ENCODE results near the gene TMSB10. TPM values are rescaled to one million over a fixed set of nuclear protein-coding genes. Genes with fewer than 3 reads are reported as not detected.

Gene TMSB10
- total and polyA plus RNA-seq, 2 donors (not counting 1 experiment from before 2014, with no cell fraction given) = 885 to 5,410 TPM

GRCh38 chr2:84924173-84925106 is 19.0 kb downstream of the TMSB10 start:
- H3K9ac ChIP-seq (ENCODE audit: low read length) = no peak overlapping the region
- peaks cover 11% of the 10 kb centered on the region for H3K79me2 ChIP-seq (ENCODE audit: control insufficient read depth, insufficient read depth, low read length)
- H3K4me3 ChIP-seq (ENCODE audit: control extremely low read depth in 1 of 5, extremely low read depth in 1 of 5, insufficient read depth in 1 of 5, low read depth in 2 of 5, low read length in 4 of 5) = peak overlapping the region in 1 of 5 experiments; percentile 35
- no peaks in the 10 kb centered on the region for H3K36me3 ChIP-seq (replicated peaks in 1 of 2; ENCODE audit: control extremely low read depth in 1 of 2, control insufficient read depth in 1 of 2, extremely low read depth in 1 of 2, insufficient read depth in 2 of 2, low read length in 1 of 2)
- ChIA-PET POLR2A (interaction anchor here (0.5 to 6.8 kb wide), 5 partner anchors 15 to 637 kb away, joined by 3 to 129 read pairs (median 9); partner anchors contain the start of genes GGCX and TMSB10), CTCF (interaction anchor here (0.8 to 11.3 kb wide), 20 partner anchors 7 to 466 kb away, joined by 3 to 316 read pairs (median 14); partner anchors contain the start of genes KCMF1, SUCLG1, TMSB10 and TRABD2A)
- peak overlapping the region; percentile 17 to 34 for H3K27ac ChIP-seq (ENCODE audit: low read length in 2 of 2)
- intact Hi-C loops (cut with micrococcal nuclease) = loop anchor here (1.0 to 5.0 kb wide), 3 partner anchors 19 to 208 kb away; partner anchors contain the start of genes TCF7L1 and TMSB10
- H3K4me1 Mint-ChIP-seq = peaks cover 59% of the 10 kb centered on the region
- no peak overlapping the region for H2AFZ ChIP-seq (ENCODE audit: insufficient read depth, low read depth, low read length, poor library complexity, severe bottlenecking)
- H4K20me1 ChIP-seq (ENCODE audit: control insufficient read depth, insufficient read depth, low read length, poor library complexity, severe bottlenecking) = no peaks in the 10 kb centered on the region
- TF ChIP-seq CTCF (IDR thresholded peaks at IDR 0.05) (no peak), EZH2 (IDR thresholded peaks at IDR 0.05; ENCODE audit: borderline replicate concordance, insufficient read depth, low read depth, low read length, poor library complexity, severe bottlenecking) (no peak)
- 35% methylated on average over 3 of the region's 9 CpGs for WGBS (ENCODE audit: insufficient coverage)
- peak; percentile 66 for DNase-seq
- H3K4me2 ChIP-seq (replicated peaks; ENCODE audit: low read depth, low read length, poor library complexity, severe bottlenecking) = peak overlapping the region; percentile 90
- no peak for ATAC-seq (ENCODE audit: low read depth)
- H3K4me3 Mint-ChIP-seq = peak overlapping the region; percentile 73
- no peaks in the 10 kb centered on the region for H3K27me3 ChIP-seq (replicated peaks in 1 of 4; ENCODE audit: control extremely low read depth in 1 of 4, control insufficient read depth in 3 of 4, insufficient read depth in 4 of 4, low read length in 3 of 4)
- H3K9me3 Mint-ChIP-seq (ENCODE audit: insufficient read depth) = peaks cover 2% of the 10 kb centered on the region
- H3K27me3 Mint-ChIP-seq = no peaks in the 10 kb centered on the region
- H3K9me3 ChIP-seq (ENCODE audit: control extremely low read depth in 1 of 3, control insufficient read depth in 2 of 3, insufficient read depth in 1 of 3, low read length in 2 of 3) = peaks cover 0 to 6% (median 0%) of the 10 kb centered on the region in 3 donors
- peak overlapping the region; percentile 86 for H3K27ac Mint-ChIP-seq
- peaks cover 39 to 62% of the 10 kb centered on the region in 2 donors for H3K4me1 ChIP-seq (ENCODE audit: control insufficient read depth in 2 of 2, insufficient read depth in 2 of 2, low read length in 2 of 2)

Measured in B cell (primary cell).